ENCODE results near the gene TRMT6.
A peak's percentile ranks its signal among the peaks of the same experiment; 100 is the strongest.

TRMT6 gene, protein sequence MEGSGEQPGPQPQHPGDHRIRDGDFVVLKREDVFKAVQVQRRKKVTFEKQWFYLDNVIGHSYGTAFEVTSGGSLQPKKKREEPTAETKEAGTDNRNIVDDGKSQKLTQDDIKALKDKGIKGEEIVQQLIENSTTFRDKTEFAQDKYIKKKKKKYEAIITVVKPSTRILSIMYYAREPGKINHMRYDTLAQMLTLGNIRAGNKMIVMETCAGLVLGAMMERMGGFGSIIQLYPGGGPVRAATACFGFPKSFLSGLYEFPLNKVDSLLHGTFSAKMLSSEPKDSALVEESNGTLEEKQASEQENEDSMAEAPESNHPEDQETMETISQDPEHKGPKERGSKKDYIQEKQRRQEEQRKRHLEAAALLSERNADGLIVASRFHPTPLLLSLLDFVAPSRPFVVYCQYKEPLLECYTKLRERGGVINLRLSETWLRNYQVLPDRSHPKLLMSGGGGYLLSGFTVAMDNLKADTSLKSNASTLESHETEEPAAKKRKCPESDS
- total RNA-seq = 18.7 to 20.1 (median 19.6) reads per million in 3 donors

DNA sequence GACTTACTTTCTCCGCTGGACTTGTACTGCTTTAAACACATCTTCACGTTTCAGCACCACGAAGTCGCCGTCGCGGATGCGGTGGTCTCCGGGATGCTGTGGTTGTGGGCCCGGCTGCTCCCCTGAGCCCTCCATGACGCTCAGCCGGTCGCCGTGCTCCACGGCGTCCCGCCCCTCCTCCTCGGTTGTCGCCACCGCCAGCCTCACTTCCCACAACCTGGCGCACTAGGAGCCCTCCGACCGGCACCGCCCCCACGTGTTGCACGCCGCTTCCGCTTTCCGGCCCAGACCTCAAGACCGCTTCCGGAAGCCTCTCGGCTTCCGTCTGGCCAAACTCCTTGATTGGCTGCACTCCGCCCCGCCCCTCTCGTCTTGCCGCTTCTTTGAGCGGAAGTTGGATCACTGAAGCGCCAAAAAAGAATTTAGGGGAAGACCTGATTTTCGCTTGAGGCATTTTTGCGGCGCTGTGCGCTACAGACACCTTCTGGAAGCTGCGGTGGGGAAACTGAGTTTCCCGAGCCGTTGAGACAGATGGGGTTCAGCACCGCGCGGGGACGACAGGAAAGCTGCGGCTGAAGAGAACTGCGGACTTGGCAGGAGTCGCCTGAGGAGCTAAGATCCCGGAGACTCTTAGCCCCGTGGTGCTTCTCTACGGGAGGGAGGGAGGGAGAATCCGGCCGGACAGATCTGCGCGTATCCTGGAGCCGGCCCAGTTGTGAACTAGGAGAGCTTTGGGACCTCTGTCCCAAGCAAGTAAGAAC lies at the start of gene TRMT6, which contains the start of gene MCM8:
Gene TRMT6, minus strand, starts transcription at position 263 of the 761 bp plus-strand sequence. Its CDS starts 128 bp downstream, at position 135.
Gene MCM8, plus strand, starts transcription at position 382 of the 761 bp plus-strand sequence. CDS start 1,364 bp downstream, outside the sequence.
- Histone ChIP-seq H3K9me3 (ENCODE audit: control insufficient read depth, low read length) (no peaks in the 10 kb centered on the region), H3K27me3 (replicated peaks; ENCODE audit: control insufficient read depth, insufficient read depth, low read length, poor library complexity, severe bottlenecking) (no peaks in the 10 kb centered on the region), H3K4me1 (ENCODE audit: control insufficient read depth, insufficient read depth, low read length, poor library complexity, severe bottlenecking) (peaks cover 10% of the 10 kb centered on the region), H3K27ac (ENCODE audit: insufficient read depth, low read length, poor library complexity, severe bottlenecking) (peak within 1 kb of the TSS; percentile 79), H3K4me3 (ENCODE audit: insufficient read depth, low read depth, low read length, poor library complexity, severe bottlenecking) (peak within 1 kb of the TSS; percentile 74), H3K36me3 (ENCODE audit: control insufficient read depth, insufficient read depth, low read length) (peaks cover 19% of the 10 kb centered on the region)
- DNase-seq = peak; percentile 93 to 95 (median 94)

DNA sequence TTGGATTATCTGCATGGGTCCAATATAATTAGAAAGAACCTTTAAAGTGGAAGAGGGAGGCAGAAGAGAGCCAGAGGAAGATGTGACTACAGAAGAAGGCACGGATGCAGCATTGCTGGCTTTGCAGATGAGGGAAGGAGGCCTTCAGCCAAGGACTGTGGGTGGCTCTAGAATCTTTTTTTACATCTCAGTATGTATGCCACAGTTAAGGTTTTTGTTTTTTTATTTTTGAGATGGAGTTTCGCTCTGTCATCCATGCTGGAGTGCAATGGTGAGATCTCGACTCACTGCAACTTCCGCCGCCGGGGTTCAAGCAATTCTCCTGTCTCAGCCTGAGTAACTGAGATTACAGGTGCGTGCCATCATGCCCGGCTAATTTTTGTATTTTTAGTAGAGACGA lies 49.5 kb upstream of the TRMT6 start:
- DNase-seq = no peak
- H3K9me3 ChIP-seq (ENCODE audit: control insufficient read depth, low read length) = no peaks in the 10 kb centered on the region
- no peaks in the 10 kb centered on the region for H3K36me3 ChIP-seq (ENCODE audit: control insufficient read depth, insufficient read depth, low read length)
- H3K4me3 ChIP-seq (ENCODE audit: insufficient read depth, low read depth, low read length, poor library complexity, severe bottlenecking) = no peak overlapping the region
- no peak overlapping the region for H3K27ac ChIP-seq (ENCODE audit: insufficient read depth, low read length, poor library complexity, severe bottlenecking)
- no peaks in the 10 kb centered on the region for H3K27me3 ChIP-seq (replicated peaks; ENCODE audit: control insufficient read depth, insufficient read depth, low read length, poor library complexity, severe bottlenecking)
- H3K4me1 ChIP-seq (ENCODE audit: control insufficient read depth, insufficient read depth, low read length, poor library complexity, severe bottlenecking) = peaks cover 7% of the 10 kb centered on the region

DNA sequence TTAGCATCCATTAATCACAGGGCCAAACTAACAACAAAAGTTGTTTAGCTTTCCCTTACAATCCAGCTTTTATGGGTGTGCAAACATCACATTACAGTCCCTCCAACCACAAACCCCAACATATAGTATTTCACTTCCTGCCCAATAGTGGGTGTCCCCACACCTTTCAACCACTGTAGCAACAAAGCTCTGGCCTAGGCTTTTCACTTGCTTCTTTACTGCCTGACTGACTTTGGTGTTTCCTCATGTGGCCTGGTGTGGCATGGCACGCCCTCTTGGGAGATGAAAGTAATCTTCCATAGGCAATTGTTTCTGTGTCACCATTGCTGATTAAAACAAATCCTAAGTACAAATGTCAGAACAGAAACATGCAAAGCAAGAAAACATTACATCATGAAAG lies 46.4 kb upstream of the TRMT6 start:
- Histone ChIP-seq H3K4me3 (ENCODE audit: insufficient read depth, low read depth, low read length, poor library complexity, severe bottlenecking) (no peak overlapping the region), H3K9me3 (ENCODE audit: control insufficient read depth, low read length) (no peaks in the 10 kb centered on the region), H3K36me3 (ENCODE audit: control insufficient read depth, insufficient read depth, low read length) (no peaks in the 10 kb centered on the region), H3K27ac (ENCODE audit: insufficient read depth, low read length, poor library complexity, severe bottlenecking) (no peak overlapping the region), H3K27me3 (replicated peaks; ENCODE audit: control insufficient read depth, insufficient read depth, low read length, poor library complexity, severe bottlenecking) (no peaks in the 10 kb centered on the region), H3K4me1 (ENCODE audit: control insufficient read depth, insufficient read depth, low read length, poor library complexity, severe bottlenecking) (peaks cover 7% of the 10 kb centered on the region)
- peak; percentile 13 to 23 (median 17) for DNase-seq

DNA sequence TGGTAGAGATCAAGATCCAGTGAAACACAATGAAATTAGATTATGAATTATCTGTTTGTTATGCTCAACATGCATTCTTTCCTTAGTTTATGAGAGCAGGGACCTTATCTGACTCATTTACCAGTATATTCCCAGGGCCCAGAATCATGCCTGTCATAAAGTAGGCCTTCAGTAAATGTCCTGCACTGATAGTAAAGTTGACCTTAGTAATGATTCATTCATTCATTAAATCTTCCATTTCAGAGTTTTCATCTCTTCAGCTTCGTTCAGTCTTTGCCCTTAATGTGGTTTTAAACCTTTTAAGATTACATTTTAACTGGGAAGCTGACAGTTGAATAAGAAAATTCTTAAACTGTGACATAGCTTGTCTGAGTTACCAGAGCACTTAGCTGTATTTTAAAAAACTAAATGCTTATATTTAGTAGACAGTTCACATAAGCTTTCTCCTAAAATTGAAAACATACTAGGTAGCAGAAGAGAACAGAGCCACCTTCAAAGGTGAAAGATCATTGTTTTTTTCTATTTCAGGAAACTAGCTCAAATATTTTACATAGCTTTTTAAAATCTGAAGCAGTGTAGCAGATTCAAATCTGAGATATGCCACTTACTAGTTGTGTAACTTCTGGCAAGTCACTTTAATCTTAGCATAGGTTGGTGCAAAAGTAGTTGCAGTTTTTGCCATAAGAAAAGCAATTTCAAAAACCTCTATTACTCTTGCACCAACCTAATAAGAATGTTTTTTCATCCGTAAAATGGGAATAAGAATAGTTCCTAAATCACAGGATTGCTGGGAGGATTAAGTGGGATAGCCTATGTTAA lies 41.5 kb upstream of the TRMT6 start:
- Histone ChIP-seq H3K9me3 (ENCODE audit: control insufficient read depth, low read length) (no peaks in the 10 kb centered on the region), H3K27me3 (replicated peaks; ENCODE audit: control insufficient read depth, insufficient read depth, low read length, poor library complexity, severe bottlenecking) (no peaks in the 10 kb centered on the region), H3K4me1 (ENCODE audit: control insufficient read depth, insufficient read depth, low read length, poor library complexity, severe bottlenecking) (no peaks in the 10 kb centered on the region), H3K36me3 (ENCODE audit: control insufficient read depth, insufficient read depth, low read length) (no peaks in the 10 kb centered on the region), H3K4me3 (ENCODE audit: insufficient read depth, low read depth, low read length, poor library complexity, severe bottlenecking) (no peak overlapping the region), H3K27ac (ENCODE audit: insufficient read depth, low read length, poor library complexity, severe bottlenecking) (no peak overlapping the region)
- DNase-seq = no peak

DNA sequence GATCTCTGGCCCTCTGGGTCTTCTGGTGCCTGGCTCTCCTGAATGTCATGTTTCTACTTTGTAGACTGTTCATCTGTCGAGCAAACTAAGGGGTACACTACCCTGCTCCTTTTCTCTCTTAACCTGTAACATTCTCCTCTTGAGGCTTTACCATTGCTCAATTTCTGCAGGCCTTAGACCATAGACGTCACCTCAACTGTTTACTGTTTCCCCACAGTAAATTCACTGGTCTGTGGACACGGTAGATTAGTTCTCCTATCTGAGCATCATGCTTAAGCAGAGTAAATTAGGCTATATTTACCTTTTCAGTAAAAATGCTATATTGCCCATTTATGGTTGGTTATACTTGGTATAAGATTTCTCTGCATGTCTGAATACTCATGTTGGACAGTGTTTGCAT lies 40.6 kb upstream of the TRMT6 start:
- DNase-seq = no peak
- H3K9me3 ChIP-seq (ENCODE audit: control insufficient read depth, low read length) = no peaks in the 10 kb centered on the region
- no peaks in the 10 kb centered on the region for H3K27me3 ChIP-seq (replicated peaks; ENCODE audit: control insufficient read depth, insufficient read depth, low read length, poor library complexity, severe bottlenecking)
- H3K36me3 ChIP-seq (ENCODE audit: control insufficient read depth, insufficient read depth, low read length) = no peaks in the 10 kb centered on the region
- no peaks in the 10 kb centered on the region for H3K4me1 ChIP-seq (ENCODE audit: control insufficient read depth, insufficient read depth, low read length, poor library complexity, severe bottlenecking)
- no peak overlapping the region for H3K4me3 ChIP-seq (ENCODE audit: insufficient read depth, low read depth, low read length, poor library complexity, severe bottlenecking)
- no peak overlapping the region for H3K27ac ChIP-seq (ENCODE audit: insufficient read depth, low read length, poor library complexity, severe bottlenecking)

DNA sequence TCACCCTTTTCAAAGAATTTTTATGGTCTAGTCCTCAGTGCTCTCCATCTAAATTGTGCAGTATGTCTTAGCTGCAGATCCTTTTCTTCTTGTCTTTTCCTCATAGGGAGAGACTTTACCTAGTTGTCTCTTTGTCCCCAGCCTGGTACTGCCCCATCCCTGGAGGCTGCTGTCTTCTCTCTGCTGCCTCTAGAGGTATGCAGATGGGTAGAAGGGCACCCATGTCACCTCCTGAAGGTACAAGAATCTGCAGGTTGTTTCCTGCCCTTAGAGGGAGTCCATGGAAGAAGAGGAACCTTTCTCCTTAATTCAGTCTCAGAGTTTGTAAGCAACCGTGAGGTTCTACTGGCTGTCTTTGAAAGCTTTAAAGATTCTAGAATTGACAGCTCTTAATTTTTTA lies 39.2 kb upstream of the TRMT6 start:
- Histone ChIP-seq H3K27me3 (replicated peaks; ENCODE audit: control insufficient read depth, insufficient read depth, low read length, poor library complexity, severe bottlenecking) (no peaks in the 10 kb centered on the region), H3K9me3 (ENCODE audit: control insufficient read depth, low read length) (no peaks in the 10 kb centered on the region), H3K27ac (ENCODE audit: insufficient read depth, low read length, poor library complexity, severe bottlenecking) (no peak overlapping the region), H3K36me3 (ENCODE audit: control insufficient read depth, insufficient read depth, low read length) (no peaks in the 10 kb centered on the region), H3K4me3 (ENCODE audit: insufficient read depth, low read depth, low read length, poor library complexity, severe bottlenecking) (no peak overlapping the region), H3K4me1 (ENCODE audit: control insufficient read depth, insufficient read depth, low read length, poor library complexity, severe bottlenecking) (no peaks in the 10 kb centered on the region)
- DNase-seq = no peak

DNA sequence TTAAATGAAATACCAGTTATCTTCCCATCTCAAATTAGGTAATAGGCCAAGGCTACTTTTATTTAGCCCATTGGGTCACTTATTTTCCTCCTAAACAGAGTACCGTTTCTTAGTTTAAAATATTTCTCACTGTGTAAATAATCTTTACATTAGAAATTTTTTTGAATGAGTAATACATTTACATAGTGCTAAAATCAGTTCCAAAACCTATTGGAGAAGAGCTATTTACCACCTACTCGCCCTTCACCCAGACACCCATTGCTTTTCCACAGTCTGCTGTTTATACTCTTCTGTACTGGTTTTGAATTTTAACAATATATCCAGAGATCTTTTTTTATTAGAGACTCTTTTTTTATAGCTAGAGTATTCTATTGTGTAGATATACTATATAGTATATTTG lies 37.0 kb upstream of the TRMT6 start:
- H3K27me3 ChIP-seq (replicated peaks; ENCODE audit: control insufficient read depth, insufficient read depth, low read length, poor library complexity, severe bottlenecking) = no peaks in the 10 kb centered on the region
- H3K36me3 ChIP-seq (ENCODE audit: control insufficient read depth, insufficient read depth, low read length) = no peaks in the 10 kb centered on the region
- H3K9me3 ChIP-seq (ENCODE audit: control insufficient read depth, low read length) = no peaks in the 10 kb centered on the region
- no peak overlapping the region for H3K4me3 ChIP-seq (ENCODE audit: insufficient read depth, low read depth, low read length, poor library complexity, severe bottlenecking)
- no peaks in the 10 kb centered on the region for H3K4me1 ChIP-seq (ENCODE audit: control insufficient read depth, insufficient read depth, low read length, poor library complexity, severe bottlenecking)
- DNase-seq = no peak
- H3K27ac ChIP-seq (ENCODE audit: insufficient read depth, low read length, poor library complexity, severe bottlenecking) = no peak overlapping the region

DNA sequence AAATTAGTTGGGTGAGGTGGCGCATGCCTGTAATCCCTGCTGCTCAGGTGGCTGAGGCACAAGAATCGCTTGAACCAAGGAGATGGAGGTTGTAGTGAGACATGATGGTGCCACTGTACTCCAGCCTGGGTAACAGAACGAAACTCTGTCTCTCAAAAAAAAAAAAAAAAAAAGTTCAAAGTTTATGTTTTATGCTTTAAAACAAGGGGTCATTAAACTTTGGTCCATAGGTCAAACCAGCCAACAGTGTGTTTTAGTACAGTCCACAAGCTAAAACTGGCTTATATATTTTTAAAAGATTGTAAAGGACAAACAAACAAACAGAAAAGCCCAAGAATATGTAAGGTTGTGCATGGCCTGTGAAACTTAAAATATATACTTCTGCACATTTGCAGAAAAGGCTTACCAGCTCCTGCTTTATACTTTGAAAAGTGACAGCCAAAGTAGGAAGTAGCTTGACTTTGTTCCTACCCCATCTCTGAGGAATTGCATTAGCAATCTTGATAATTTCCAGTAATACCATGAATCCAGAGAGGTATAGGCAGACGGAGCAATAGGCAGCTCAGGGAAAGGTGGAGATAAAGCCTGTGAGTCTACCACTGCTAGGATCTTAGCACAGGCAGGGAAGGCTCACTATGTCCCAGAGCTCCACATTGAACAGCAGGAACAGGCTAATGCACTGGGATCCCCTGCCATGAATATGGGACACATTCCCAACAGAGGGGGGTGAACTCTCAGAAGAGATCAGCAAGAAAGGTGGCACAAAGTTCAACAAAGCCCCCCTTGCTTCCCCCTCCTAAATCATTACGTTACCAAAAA lies 30.6 kb upstream of the TRMT6 start:
- H3K36me3 ChIP-seq (ENCODE audit: control insufficient read depth, insufficient read depth, low read length) = peaks cover 4% of the 10 kb centered on the region
- DNase-seq = no peak

DNA sequence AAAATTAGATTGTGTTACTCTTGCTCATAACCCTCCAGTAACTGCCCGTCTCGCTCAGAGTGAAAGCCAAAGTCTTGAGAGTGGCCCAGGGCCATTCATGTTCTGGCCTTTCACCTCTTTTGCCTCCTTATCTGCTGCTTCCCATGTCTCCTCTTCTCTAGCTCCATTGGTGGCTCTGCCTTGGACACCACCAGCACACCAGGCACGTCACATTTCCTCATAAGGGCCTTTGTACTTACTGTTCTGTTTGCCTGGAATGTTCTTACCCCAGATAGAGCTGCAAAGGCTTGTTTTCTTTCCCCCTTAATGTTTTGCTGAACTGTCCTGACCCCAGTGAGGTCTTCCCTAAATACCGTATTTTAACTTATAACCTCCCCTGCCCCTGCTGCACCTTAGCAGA lies 29.5 kb upstream of the TRMT6 start:
- no peak overlapping the region for H3K27ac ChIP-seq (ENCODE audit: insufficient read depth, low read length, poor library complexity, severe bottlenecking)
- H3K36me3 ChIP-seq (ENCODE audit: control insufficient read depth, insufficient read depth, low read length) = peaks cover 4% of the 10 kb centered on the region
- H3K9me3 ChIP-seq (ENCODE audit: control insufficient read depth, low read length) = no peaks in the 10 kb centered on the region
- DNase-seq = no peak
- no peaks in the 10 kb centered on the region for H3K4me1 ChIP-seq (ENCODE audit: control insufficient read depth, insufficient read depth, low read length, poor library complexity, severe bottlenecking)
- H3K27me3 ChIP-seq (replicated peaks; ENCODE audit: control insufficient read depth, insufficient read depth, low read length, poor library complexity, severe bottlenecking) = no peaks in the 10 kb centered on the region
- H3K4me3 ChIP-seq (ENCODE audit: insufficient read depth, low read depth, low read length, poor library complexity, severe bottlenecking) = no peak overlapping the region

More for the DNA sequence above, 30.6 kb upstream of the TRMT6 start:
- Histone ChIP-seq H3K4me1 (ENCODE audit: control insufficient read depth, insufficient read depth, low read length, poor library complexity, severe bottlenecking) (no peaks in the 10 kb centered on the region), H3K27me3 (replicated peaks; ENCODE audit: control insufficient read depth, insufficient read depth, low read length, poor library complexity, severe bottlenecking) (no peaks in the 10 kb centered on the region), H3K4me3 (ENCODE audit: insufficient read depth, low read depth, low read length, poor library complexity, severe bottlenecking) (no peak overlapping the region), H3K9me3 (ENCODE audit: control insufficient read depth, low read length) (no peaks in the 10 kb centered on the region), H3K27ac (ENCODE audit: insufficient read depth, low read length, poor library complexity, severe bottlenecking) (no peak overlapping the region)

Measured in effector memory CD4-positive, alpha-beta T cell (primary cell).